GM23338 (cell line): ENCODE data around the gene NT5C3B. TPM values are rescaled to one million over a fixed set of nuclear protein-coding genes. Genes with fewer than 3 reads are reported as not detected.
A peak's percentile ranks its signal among the peaks of the same experiment; 100 is the strongest.
"Not testable (repeated sequence)": the region's sequence is repeated elsewhere in the genome, so short reads cannot be mapped to it uniquely, and the experiment has no call there.

Experiments
- ATAC-seq: fragments of 200-7000 bp; cut with Tn5 transposase; 3 replicates; pipeline ENCODE4 v1.9.1; 2020
- DNase-seq: peaks from one replicate; pipeline ENCODE4 v3.0.0-alpha.2; 2015; ENCODE audit warnings: low spot score
- H2AFZ ChIP-seq: fragments of 200-600 bp; sonication (generic); 2 replicates; pipeline ENCODE4 v1.8.0; 2016; ENCODE audit warnings: antibody characterized with exemption, mild to moderate bottlenecking, moderate library complexity
- H3F3A ChIP-seq: fragments of 200-600 bp; sonication (generic); replicated peaks from 2 replicates; pipeline ENCODE4 v1.8.0; 2017; ENCODE audit warnings: antibody characterized with exemption, mixed run types, low read depth
- H3K27ac ChIP-seq: fragments of 200-600 bp; sonication (generic); 2 replicates; pipeline ENCODE4 v1.6.1; 2016; ENCODE audit warnings: low read depth
- H3K27me3 ChIP-seq: fragments of 200-600 bp; sonication (generic); 2 replicates; pipeline ENCODE4 v1.8.0; 2016; ENCODE audit warnings: mild to moderate bottlenecking, mixed run types, moderate library complexity; ENCODE audit not compliant: insufficient read depth
- H3K36me3 ChIP-seq: fragments of 200-600 bp; sonication (generic); 2 replicates; pipeline ENCODE4 v1.8.0; 2016; ENCODE audit warnings: mild to moderate bottlenecking; ENCODE audit not compliant: insufficient read depth
- H3K4me1 ChIP-seq: fragments of 200-600 bp; sonication (generic); 2 replicates; pipeline ENCODE4 v1.8.0; 2016; ENCODE audit warnings: mild to moderate bottlenecking, moderate library complexity; ENCODE audit not compliant: insufficient read depth
- H3K4me2 ChIP-seq: fragments of 200-600 bp; sonication (generic); 2 replicates; pipeline ENCODE4 v1.7.1; 2017; ENCODE audit warnings: mixed run types
- H3K4me3 ChIP-seq: fragments of 200-600 bp; sonication (generic); 2 replicates; pipeline ENCODE4 v1.6.1; 2016; ENCODE audit warnings: mixed run types
- H3K79me2 ChIP-seq: fragments of 200-600 bp; sonication (generic); replicated peaks from 2 replicates; pipeline ENCODE4 v1.8.0; 2017; ENCODE audit warnings: mild to moderate bottlenecking; ENCODE audit not compliant: insufficient read depth
- H3K9me2 ChIP-seq: fragments of 200-600 bp; sonication (generic); 2 replicates; pipeline ENCODE4 v1.8.0; 2017; ENCODE audit not compliant: insufficient read depth
- H4K20me1 ChIP-seq: fragments of 200-600 bp; sonication (generic); replicated peaks from 2 replicates; pipeline ENCODE4 v1.8.0; 2017; ENCODE audit warnings: mild to moderate bottlenecking; ENCODE audit not compliant: insufficient read depth
- H3K27ac Mint-ChIP-seq: 2 replicates; pipeline ENCODE4 v1.8.0; 2020; ENCODE audit warnings: inconsistent platforms, mild to moderate bottlenecking, moderate library complexity, mixed read lengths
- H3K27me3 Mint-ChIP-seq: 3 replicates; pipeline ENCODE4 v1.8.0; 2022; ENCODE audit warnings: low read depth, mild to moderate bottlenecking, moderate library complexity, mixed read lengths, inconsistent platforms; ENCODE audit not compliant: insufficient read depth, poor library complexity
- H3K36me3 Mint-ChIP-seq: 3 replicates; pipeline ENCODE4 v1.8.0; 2021; ENCODE audit warnings: low read depth, mild to moderate bottlenecking, inconsistent platforms, moderate library complexity, mixed read lengths
- H3K4me1 Mint-ChIP-seq: 3 replicates; pipeline ENCODE4 v1.8.0; 2020; ENCODE audit warnings: mild to moderate bottlenecking, inconsistent platforms, mixed read lengths
- H3K4me3 Mint-ChIP-seq: 3 replicates; pipeline ENCODE4 v1.8.0; 2021; ENCODE audit warnings: moderate library complexity, mild to moderate bottlenecking, inconsistent platforms, mixed read lengths
- H3K9me3 Mint-ChIP-seq: 3 replicates; pipeline ENCODE4 v1.8.0; 2020; ENCODE audit warnings: moderate library complexity, mild to moderate bottlenecking, inconsistent platforms, mixed read lengths
- EZH2 ChIP-seq: fragments of 200-600 bp; sonication (generic); IDR thresholded peaks from one replicate; pipeline ENCODE4 v1.8.0; 2017; ENCODE audit warnings: antibody characterized with exemption, mild to moderate bottlenecking, low read depth; ENCODE audit not compliant: unreplicated experiment
- EZH2phosphoT487 ChIP-seq: fragments of 200-600 bp; sonication (generic); IDR thresholded peaks from one replicate; pipeline ENCODE4 v1.8.1; 2018; ENCODE audit warnings: antibody characterized with exemption; ENCODE audit not compliant: unreplicated experiment
- JUNB ChIP-seq: IDR thresholded peaks from one replicate; pipeline ENCODE4 v1.6.1; 2016; ENCODE audit warnings: antibody characterized with exemption; ENCODE audit not compliant: unreplicated experiment
- NANOG ChIP-seq: IDR thresholded peaks from 2 replicates; pipeline ENCODE4 v1.6.1; 2016; ENCODE audit warnings: antibody characterized with exemption, borderline replicate concordance
- POLR2AphosphoS5 ChIP-seq: IDR thresholded peaks from 2 replicates; pipeline ENCODE4 v1.6.1; 2016; ENCODE audit warnings: antibody characterized with exemption, low read depth
- REST ChIP-seq: IDR thresholded peaks from one replicate; pipeline ENCODE4 v1.6.1; 2018; ENCODE audit warnings: antibody characterized with exemption; ENCODE audit not compliant: unreplicated experiment
- STAT1 ChIP-seq: IDR thresholded peaks from one replicate; pipeline ENCODE4 v1.6.1; 2016; ENCODE audit warnings: antibody characterized with exemption; ENCODE audit not compliant: unreplicated experiment
- ZNF462 ChIP-seq: fragments of 250-450 bp; sonication (Bioruptor Pico); IDR thresholded peaks from 2 replicates; pipeline ENCODE4 v1.5.0; 2020; ENCODE audit warnings: mild to moderate bottlenecking, moderate library complexity
- polyA plus RNA-seq: library from polyadenylated mRNA; unstranded; fragments of >200 nt; fragmentation: Nextera tagmentation; extraction: Ambion mirVana; gene quantifications from 2 replicates; pipeline ENCODE4 v1.2.1, GENCODE V29; 2016
- total RNA-seq: library from RNA; depleted of rRNA; stranded (reverse); fragments of >200 nt; shearing (Covaris generic); gene quantifications from 2 replicates; pipeline ENCODE4 v1.2.3, GENCODE V29; 2014
- TF ChIP-seq, protein P1 (sequence below), 2 experiments: fragments of 200-600 bp in 1 of 2; sonication (generic) in 1 of 2; conservative IDR thresholded peaks; 2 replicates each; pipeline versions ENCODE4 v1.5.1 to v1.6.1; 2016 to 2017; ENCODE audit warnings: antibody characterized with exemption in 2 of 2, low read depth in 2 of 2, mild to moderate bottlenecking in 2 of 2, moderate library complexity in 1 of 2

Gene NT5C3B
- total and polyA plus RNA-seq, 2 experiments from 2014 or later = 58.2 to 78.3 TPM

GRCh38 chr17:41835214-41835799 is 725 bp downstream of the NT5C3B start:
- H3K27me3 ChIP-seq = peaks cover 5% of the 10 kb centered on the region; the same call in 1 of the 2 replicates
- H3K36me3 Mint-ChIP-seq = peaks cover 22% of the 10 kb centered on the region
- H3K4me3 ChIP-seq = peak overlapping the region; percentile 94
- no peak overlapping the region for H3K27ac ChIP-seq
- peaks cover 9% of the 10 kb centered on the region; the same call in 1 of the 2 replicates for H4K20me1 ChIP-seq
- peaks cover 6% of the 10 kb centered on the region for H3K27me3 Mint-ChIP-seq
- H3K36me3 ChIP-seq = no peaks in the 10 kb centered on the region; the same call in 1 of the 2 replicates
- ATAC-seq (peak; percentile 32), DNase-seq (no peak)
- H3K79me2 ChIP-seq = peaks cover 12% of the 10 kb centered on the region
- H3K4me3 Mint-ChIP-seq = peak overlapping the region; percentile 89
- H3K27ac Mint-ChIP-seq = no peak overlapping the region
- H3K4me2 ChIP-seq = peak overlapping the region; percentile 90
- no peaks in the 10 kb centered on the region for H3K9me3 Mint-ChIP-seq
- no peaks in the 10 kb centered on the region for H3K9me2 ChIP-seq
- no peaks in the 10 kb centered on the region; the same call in 1 of the 2 replicates for H3F3A ChIP-seq
- H3K4me1 ChIP-seq = peaks cover 7% of the 10 kb centered on the region
- peaks cover 7% of the 10 kb centered on the region; the same call in 2 of the 3 replicates for H3K4me1 Mint-ChIP-seq
- peak overlapping the region; percentile 92 for H2AFZ ChIP-seq
- TF ChIP-seq JUNB (no peak), REST (no peak), NANOG (no peak), EZH2phosphoT487 (no peak), ZNF462 (CRISPR knock-in tag) (no peak), POLR2AphosphoS5 (no peak), STAT1 (no peak), EZH2 (no peak)
- TF ChIP-seq, protein P1, sequence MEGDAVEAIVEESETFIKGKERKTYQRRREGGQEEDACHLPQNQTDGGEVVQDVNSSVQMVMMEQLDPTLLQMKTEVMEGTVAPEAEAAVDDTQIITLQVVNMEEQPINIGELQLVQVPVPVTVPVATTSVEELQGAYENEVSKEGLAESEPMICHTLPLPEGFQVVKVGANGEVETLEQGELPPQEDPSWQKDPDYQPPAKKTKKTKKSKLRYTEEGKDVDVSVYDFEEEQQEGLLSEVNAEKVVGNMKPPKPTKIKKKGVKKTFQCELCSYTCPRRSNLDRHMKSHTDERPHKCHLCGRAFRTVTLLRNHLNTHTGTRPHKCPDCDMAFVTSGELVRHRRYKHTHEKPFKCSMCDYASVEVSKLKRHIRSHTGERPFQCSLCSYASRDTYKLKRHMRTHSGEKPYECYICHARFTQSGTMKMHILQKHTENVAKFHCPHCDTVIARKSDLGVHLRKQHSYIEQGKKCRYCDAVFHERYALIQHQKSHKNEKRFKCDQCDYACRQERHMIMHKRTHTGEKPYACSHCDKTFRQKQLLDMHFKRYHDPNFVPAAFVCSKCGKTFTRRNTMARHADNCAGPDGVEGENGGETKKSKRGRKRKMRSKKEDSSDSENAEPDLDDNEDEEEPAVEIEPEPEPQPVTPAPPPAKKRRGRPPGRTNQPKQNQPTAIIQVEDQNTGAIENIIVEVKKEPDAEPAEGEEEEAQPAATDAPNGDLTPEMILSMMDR (conservative IDR thresholded peaks at IDR 0.05; ENCODE audit: low read depth in 2 of 2) = no peak

DNA sequence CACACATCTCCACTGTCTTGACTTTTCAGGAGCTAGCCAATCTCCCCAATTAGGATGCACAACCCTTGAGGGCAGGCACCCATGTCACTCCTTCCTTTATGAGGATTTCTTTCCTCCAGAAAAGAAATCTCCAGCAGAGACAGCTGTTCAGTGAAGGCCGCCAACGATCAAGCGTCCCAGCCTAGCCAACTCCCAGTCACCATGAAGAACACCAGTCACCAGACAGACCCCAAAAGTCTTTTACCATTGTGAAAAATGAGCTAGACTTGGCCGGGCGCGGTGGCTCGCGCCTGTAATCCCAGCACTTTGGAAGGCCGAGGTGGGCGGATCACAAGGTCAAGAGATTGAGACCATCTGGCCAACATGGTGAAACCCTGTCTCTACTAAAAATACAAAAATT is 6.1 kb downstream of the NT5C3B start:
- H3K36me3 ChIP-seq, ATAC-seq, H2AFZ ChIP-seq, H3K27me3 Mint-ChIP-seq, H3F3A ChIP-seq, H3K27ac Mint-ChIP-seq, H3K9me2 ChIP-seq, H3K27me3 ChIP-seq, H3K79me2 ChIP-seq, H3K9me3 Mint-ChIP-seq, DNase-seq, H3K4me2 ChIP-seq, H3K4me3 Mint-ChIP-seq, H3K4me1 Mint-ChIP-seq, H3K27ac ChIP-seq, H4K20me1 ChIP-seq, H3K4me1 ChIP-seq, H3K4me3 ChIP-seq: not testable (repeated sequence)
- peaks cover 64% of the 10 kb centered on the region for H3K36me3 Mint-ChIP-seq
